MCF 10A (cell line): ENCODE data around the gene TTLL8. TPM values are rescaled to one million over a fixed set of nuclear protein-coding genes. Genes with fewer than 3 reads are reported as not detected.

Experiments used
- BruUV-seq: library from RNA; stranded (reverse); fragments of 400-500 nt; replicated peaks from 2 replicates; lab custom pipeline; 2021; lab: Mats Ljungman, UMichigan
- CTCF ChIA-PET: fragments of 300-600 bp; sonication (Branson Sonifier 250); formaldehyde crosslinking; extraction: SDS; loops from one replicate; lab custom pipeline; 2021; ENCODE audit warnings: antibody characterized with exemption, inconsistent platforms; lab: Yijun Ruan, JAX
- POLR2A ChIA-PET: fragments of 300-600, 350-650 bp; sonication (Branson Sonifier 250); formaldehyde crosslinking; extraction: SDS; loops from one replicate; lab custom pipeline; 2020; ENCODE audit warnings: antibody characterized with exemption, inconsistent platforms; lab: Yijun Ruan, JAX
- DNase-seq: peaks from one replicate; pipeline ENCODE4 v3.0.0-alpha.2; 2018; ENCODE audit not compliant: unreplicated experiment
- H3K27ac Mint-ChIP-seq: one replicate; pipeline ENCODE4 v1.8.0; 2022; ENCODE audit warnings: mild to moderate bottlenecking, low read depth, mixed read lengths; ENCODE audit not compliant: unreplicated experiment
- H3K27me3 Mint-ChIP-seq: one replicate; pipeline ENCODE4 v1.8.0; 2022; ENCODE audit warnings: mixed read lengths; ENCODE audit not compliant: insufficient read depth, unreplicated experiment
- H3K36me3 Mint-ChIP-seq: one replicate; pipeline ENCODE4 v1.8.0; 2022; ENCODE audit warnings: mild to moderate bottlenecking, moderate library complexity, mixed read lengths; ENCODE audit not compliant: insufficient read depth, unreplicated experiment
- H3K4me1 Mint-ChIP-seq: one replicate; pipeline ENCODE4 v1.8.0; 2022; ENCODE audit warnings: mixed read lengths; ENCODE audit not compliant: insufficient read depth, unreplicated experiment
- H3K4me3 Mint-ChIP-seq: one replicate; pipeline ENCODE4 v1.8.0; 2022; ENCODE audit warnings: mild to moderate bottlenecking, moderate library complexity, mixed read lengths; ENCODE audit not compliant: unreplicated experiment
- H3K9me3 Mint-ChIP-seq: one replicate; pipeline ENCODE4 v1.8.0; 2022; ENCODE audit warnings: mixed read lengths; ENCODE audit not compliant: unreplicated experiment
- CTCF ChIP-seq: fragments of 200-600 bp; IDR thresholded peaks from one replicate; pipeline ENCODE4 v1.8.0; 2022; ENCODE audit warnings: antibody characterized with exemption, mild to moderate bottlenecking; ENCODE audit not compliant: unreplicated experiment
- intact Hi-C: fragments of 100-400 bp; cut with micrococcal nuclease; formaldehyde crosslinking; loops from 2 replicates; pipeline ENCODE4 v1.14.1; 2022
- total RNA-seq: library from RNA; stranded (reverse); gene quantifications from 2 replicates; pipeline ENCODE4 v1.2.3, GENCODE V29; 2022

TTLL8 gene
- total RNA-seq, 1 experiment from 2014 or later, result not detected

- BruUV-seq, result no TSS peak
- H3K9me3 Mint-ChIP-seq, result no peaks in the 10 kb centered on the region
- no peaks in the 10 kb centered on the region for H3K36me3 Mint-ChIP-seq
- H3K27me3 Mint-ChIP-seq, result no peaks in the 10 kb centered on the region
- H3K4me3 Mint-ChIP-seq, result no peak overlapping the region
- no peak for DNase-seq
- ChIA-PET POLR2A (no interaction called here), CTCF (interaction anchor here (1.2 to 1.8 kb wide), 2 partner anchors 11 to 86 kb away, joined by 3 to 6 read pairs; no protein-coding TSS in a partner anchor)
- no peak overlapping the region for H3K27ac Mint-ChIP-seq
- no peak for TF ChIP-seq CTCF
- intact Hi-C loops, result no loop called here
- no peaks in the 10 kb centered on the region for H3K4me1 Mint-ChIP-seq
These were observed 41.6 kb downstream of the TTLL8 start for GRCh38 chr22:50016308-50016987.

- no TSS peak for BruUV-seq
- Mint-ChIP-seq H3K9me3 (no peaks in the 10 kb centered on the region), H3K4me1 (no peaks in the 10 kb centered on the region), H3K36me3 (no peaks in the 10 kb centered on the region), H3K27ac (no peak overlapping the region), H3K4me3 (no peak overlapping the region), H3K27me3 (no peaks in the 10 kb centered on the region)
- intact Hi-C loops, result no loop called here
- TF ChIP-seq CTCF, result no peak
- ChIA-PET POLR2A (no interaction called here), CTCF (interaction anchor here (1.2 kb wide), 1 partner anchor 86 kb away, joined by 3 read pairs; no protein-coding TSS in a partner anchor)
- DNase-seq, result no peak
These were observed 42.4 kb downstream of the TTLL8 start for GRCh38 chr22:50015451-50016307.

GRCh38 chr22:50014655-50015401 lies 43.3 kb downstream of the TTLL8 start:
- no peak for DNase-seq
- POLR2A ChIA-PET, result no interaction called here

More at GRCh38 chr22:50014655-50015401, 43.3 kb downstream of the TTLL8 start:
- no TSS peak for BruUV-seq
- Mint-ChIP-seq H3K27me3 (no peaks in the 10 kb centered on the region), H3K9me3 (no peaks in the 10 kb centered on the region), H3K36me3 (no peaks in the 10 kb centered on the region), H3K27ac (no peak overlapping the region), H3K4me1 (no peaks in the 10 kb centered on the region), H3K4me3 (no peak overlapping the region)
- no peak for TF ChIP-seq CTCF
- intact Hi-C loops, result no loop called here
- CTCF ChIA-PET, result no interaction called here
